RPMI7951 (cell line): ENCODE data around the gene HAT1. TPM values are rescaled to one million over a fixed set of nuclear protein-coding genes. Genes with fewer than 3 reads are reported as not detected.
"Not testable (repeated sequence)": the region's sequence is repeated elsewhere in the genome, so short reads cannot be mapped to it uniquely, and the experiment has no call there.

ENCODE experiments used
- DNase-seq: peaks from one replicate; pipeline ENCODE4 v3.0.0-alpha.2; 2012; ENCODE audit warnings: low read depth
- total RNA-seq: library from RNA; depleted of rRNA; stranded (reverse); fragments of >200 nt; shearing (Covaris generic); gene quantifications from 2 replicates; pipeline ENCODE4 v1.2.3, GENCODE V29; 2014

The HAT1 gene
- total RNA-seq, 1 experiment from 2014 or later: 164 TPM

GRCh38 chr2:171972329-171972982, 50.2 kb downstream of the HAT1 start:
- no peak for DNase-seq

- DNase-seq: no peak
Observed at GRCh38 chr2:171979103-171979502, 56.8 kb downstream of the HAT1 start.

GRCh38 chr2:171983924-171984323, 61.7 kb downstream of the HAT1 start:
- DNase-seq: not testable (repeated sequence)

- peak; percentile 43 for DNase-seq
Observed at GRCh38 chr2:171985076-171985475, 62.8 kb downstream of the HAT1 start.

GRCh38 chr2:171986778-171987177, 64.5 kb downstream of the HAT1 start:
- DNase-seq: no peak

GRCh38 chr2:171991027-171991426, 68.8 kb downstream of the HAT1 start:
- no peak for DNase-seq

- no peak for DNase-seq
Observed at GRCh38 chr2:171995586-171995985, 73.3 kb downstream of the HAT1 start.

GRCh38 chr2:171996021-171996420, 73.8 kb downstream of the HAT1 start:
- no peak for DNase-seq

GRCh38 chr2:171997031-171997430, 74.8 kb downstream of the HAT1 start:
- not testable (repeated sequence) for DNase-seq

GRCh38 chr2:171999161-171999560, 76.9 kb downstream of the HAT1 start:
- no peak for DNase-seq

GRCh38 chr2:171999604-172000469, 77.6 kb downstream of the HAT1 start, which contains the start of gene METAP1D:
METAP1D (plus strand) TSS chr2:171999953; CDS start chr2:171999970, 17 bp downstream.
- peak; percentile 85 for DNase-seq

GRCh38 chr2:172000696-172001361, 78.6 kb downstream of the HAT1 start:
- DNase-seq: no peak

- DNase-seq: no peak
Observed at GRCh38 chr2:172007372-172007771, 85.1 kb downstream of the HAT1 start.

- DNase-seq: no peak
Observed at GRCh38 chr2:172009823-172010222, 87.6 kb downstream of the HAT1 start.

GRCh38 chr2:172011812-172012575, 89.7 kb downstream of the HAT1 start:
- no peak for DNase-seq

GRCh38 chr2:172012677-172013391, 90.6 kb downstream of the HAT1 start:
- DNase-seq: no peak

GRCh38 chr2:172013396-172013795, 91.1 kb downstream of the HAT1 start:
- DNase-seq: no peak

- DNase-seq: peak; percentile 39
Observed at GRCh38 chr2:172021074-172021931, 99.0 kb downstream of the HAT1 start.

- DNase-seq: peak; percentile 86
Observed at GRCh38 chr2:172021955-172022354, 99.7 kb downstream of the HAT1 start.

GRCh38 chr2:172031536-172031935, 109.3 kb downstream of the HAT1 start:
- DNase-seq: no peak
